Upper lobe of left lung (tissue), 6 donors: ENCODE results near the gene DHRS7C. TPM values are rescaled to one million over a fixed set of nuclear protein-coding genes. Genes with fewer than 3 reads are reported as not detected.

ENCODE experiments used
- ATAC-seq, 2 donors: fragments of 200-7000 bp; cut with Tn5 transposase; one replicate each; pipeline ENCODE4 v1.9.1; 2022; ENCODE audit warnings: mild to moderate bottlenecking in 2 of 2, moderate library complexity in 2 of 2; ENCODE audit not compliant: low FRiP score in 2 of 2
- DNase-seq, 2 donors: peaks; one replicate each; pipeline ENCODE4 v3.0.0-alpha.2; 2019 to 2020
- H3K27ac ChIP-seq, 4 donors: fragments of 200-600 bp; sonication (generic); one replicate each; pipeline ENCODE4 v1.5.1; 2016 to 2019
- H3K27me3 ChIP-seq, 4 donors: fragments of 200-600 bp; sonication (generic); one replicate each; pipeline ENCODE4 v1.5.1; 2017 to 2019
- H3K36me3 ChIP-seq, 4 donors: fragments of 200-600 bp; sonication (generic); one replicate each; pipeline ENCODE4 v1.5.1; 2016 to 2019
- H3K4me1 ChIP-seq, 4 donors: fragments of 200-600 bp; sonication (generic); one replicate each; pipeline ENCODE4 v1.5.1; 2018 to 2019
- H3K4me3 ChIP-seq, 4 donors: fragments of 200-600 bp; sonication (generic); one replicate each; pipeline ENCODE4 v1.5.1; 2017 to 2019; ENCODE audit warnings: mild to moderate bottlenecking in 2 of 4, moderate library complexity in 1 of 4
- H3K9me3 ChIP-seq, 4 donors: fragments of 200-600 bp; sonication (generic); one replicate each; pipeline ENCODE4 v1.5.1; 2018 to 2019
- EP300 ChIP-seq, 4 donors: sonication (generic); formaldehyde crosslinking; IDR thresholded peaks; one replicate each; pipeline ENCODE4 v1.5.1; 2017; ENCODE audit warnings: antibody characterized with exemption in 4 of 4, control low read depth in 2 of 4
- POLR2A ChIP-seq, 4 donors: fragments of 450-650 bp; IDR thresholded peaks; one replicate each; pipeline ENCODE4 v1.5.1; 2016 to 2017; ENCODE audit warnings: antibody characterized with exemption in 4 of 4, mild to moderate bottlenecking in 2 of 4
- POLR2AphosphoS5 ChIP-seq, 2 donors: sonication (generic); formaldehyde crosslinking; IDR thresholded peaks; one replicate each; pipeline ENCODE4 v1.5.1; 2017; ENCODE audit warnings: antibody characterized with exemption in 2 of 2
- WGBS, 2 donors: methylation state at CpG; one replicate each; pipeline ENCODE4 v1.1.5; 2017 to 2018; 5-methylcytosine and 5-hydroxymethylcytosine counted together
- total RNA-seq, 6 donors: library from RNA; depleted of rRNA in 4 of 6; stranded (reverse); fragments of >200 nt in 4 of 6; gene quantifications; one replicate each; pipeline versions ENCODE4 v1.1.0 to v1.2.1, GENCODE V29; 2016 to 2021
- TF ChIP-seq, protein P1 (sequence below), 6 experiments: fragments of 450-650 bp in 4 of 6; fragments of 200-600 bp in 2 of 6; sonication (generic) in 2 of 6; IDR thresholded peaks; one replicate each; pipeline ENCODE4 v1.5.1; 2016 to 2019; ENCODE audit warnings: antibody characterized with exemption in 6 of 6
- donor health status: DM: no; HTN: no; CAD: no; lungs with moderate emphysema.
- donor health status: DM: no; HTN: yes; CAD: no; lungs with severe emphysema.

The DHRS7C gene
- total RNA-seq, 6 donors from 2014 or later, result not detected

- ATAC-seq, result no peak
- Histone ChIP-seq H3K9me3 (no peaks in the 10 kb centered on the region), H3K4me1 (no peaks in the 10 kb centered on the region), H3K36me3 (no peaks in the 10 kb centered on the region), H3K27ac (no peak overlapping the region), H3K27me3 (no peaks in the 10 kb centered on the region), H3K4me3 (no peak overlapping the region)
- DNase-seq, result no peak
- TF ChIP-seq, protein P1, sequence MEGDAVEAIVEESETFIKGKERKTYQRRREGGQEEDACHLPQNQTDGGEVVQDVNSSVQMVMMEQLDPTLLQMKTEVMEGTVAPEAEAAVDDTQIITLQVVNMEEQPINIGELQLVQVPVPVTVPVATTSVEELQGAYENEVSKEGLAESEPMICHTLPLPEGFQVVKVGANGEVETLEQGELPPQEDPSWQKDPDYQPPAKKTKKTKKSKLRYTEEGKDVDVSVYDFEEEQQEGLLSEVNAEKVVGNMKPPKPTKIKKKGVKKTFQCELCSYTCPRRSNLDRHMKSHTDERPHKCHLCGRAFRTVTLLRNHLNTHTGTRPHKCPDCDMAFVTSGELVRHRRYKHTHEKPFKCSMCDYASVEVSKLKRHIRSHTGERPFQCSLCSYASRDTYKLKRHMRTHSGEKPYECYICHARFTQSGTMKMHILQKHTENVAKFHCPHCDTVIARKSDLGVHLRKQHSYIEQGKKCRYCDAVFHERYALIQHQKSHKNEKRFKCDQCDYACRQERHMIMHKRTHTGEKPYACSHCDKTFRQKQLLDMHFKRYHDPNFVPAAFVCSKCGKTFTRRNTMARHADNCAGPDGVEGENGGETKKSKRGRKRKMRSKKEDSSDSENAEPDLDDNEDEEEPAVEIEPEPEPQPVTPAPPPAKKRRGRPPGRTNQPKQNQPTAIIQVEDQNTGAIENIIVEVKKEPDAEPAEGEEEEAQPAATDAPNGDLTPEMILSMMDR (IDR thresholded peaks at IDR 0.05), result no peak
- TF ChIP-seq EP300 (IDR thresholded peaks at IDR 0.05) (no peak), POLR2AphosphoS5 (IDR thresholded peaks at IDR 0.05) (no peak), POLR2A (IDR thresholded peaks at IDR 0.05) (no peak)
- 82 to 83% methylated on average over 1 of the region's 1 CpG for WGBS, 2 donors
Observed at GRCh38 chr17:9760266-9760665, 31.1 kb downstream of the DHRS7C start.

DNA sequence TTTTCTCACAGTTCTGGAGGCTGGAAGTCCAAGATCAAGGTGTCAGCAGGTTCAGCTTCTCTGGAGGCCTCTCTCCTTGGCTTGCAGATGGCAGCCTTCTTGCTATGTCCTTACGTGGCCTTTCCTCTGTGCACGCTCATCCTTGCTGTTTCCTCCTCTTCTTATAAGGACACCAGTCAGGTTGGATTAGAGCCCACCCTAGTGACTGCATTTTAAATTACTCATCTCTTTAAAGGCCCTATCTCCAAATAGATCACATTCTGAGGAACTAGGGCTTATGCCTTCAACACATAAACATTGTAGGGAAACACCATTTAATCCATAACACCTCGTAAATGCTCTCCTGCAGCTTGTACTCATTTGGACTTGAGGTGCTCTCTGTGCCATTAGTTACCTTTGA lies 36.3 kb downstream of the DHRS7C start:
- no peak for ATAC-seq
- 67 to 76% methylated on average over 3 of the region's 3 CpGs for WGBS, 2 donors
- H3K27me3 ChIP-seq, result no peaks in the 10 kb centered on the region
- H3K4me1 ChIP-seq, result no peaks in the 10 kb centered on the region
- no peaks in the 10 kb centered on the region for H3K9me3 ChIP-seq
- TF ChIP-seq POLR2A (IDR thresholded peaks at IDR 0.05) (no peak), POLR2AphosphoS5 (IDR thresholded peaks at IDR 0.05) (no peak), EP300 (IDR thresholded peaks at IDR 0.05) (no peak)
- TF ChIP-seq, protein P1 (IDR thresholded peaks at IDR 0.05), result no peak
- no peaks in the 10 kb centered on the region for H3K36me3 ChIP-seq
- no peak for DNase-seq
- H3K27ac ChIP-seq, result no peak overlapping the region
- H3K4me3 ChIP-seq, result no peak overlapping the region

GRCh38 chr17:9750524-9750923 lies 40.9 kb downstream of the DHRS7C start:
- Histone ChIP-seq H3K4me3 (no peak overlapping the region), H3K27ac (no peak overlapping the region), H3K27me3 (no peaks in the 10 kb centered on the region), H3K36me3 (no peaks in the 10 kb centered on the region), H3K4me1 (no peaks in the 10 kb centered on the region), H3K9me3 (no peaks in the 10 kb centered on the region)
- DNase-seq, result no peak
- TF ChIP-seq EP300 (IDR thresholded peaks at IDR 0.05) (no peak), POLR2A (IDR thresholded peaks at IDR 0.05) (no peak), POLR2AphosphoS5 (IDR thresholded peaks at IDR 0.05) (no peak)
- TF ChIP-seq, protein P1 (IDR thresholded peaks at IDR 0.05), result no peak
- ATAC-seq, result no peak
- 40 to 50% methylated on average over 9 of the region's 9 CpGs for WGBS, 2 donors

GRCh38 chr17:9729735-9730420 lies 61.5 kb downstream of the DHRS7C start:
- no peak for TF ChIP-seq EP300 (IDR thresholded peaks at IDR 0.05)
- TF ChIP-seq POLR2A (IDR thresholded peaks at IDR 0.05), result no peak
- TF ChIP-seq POLR2AphosphoS5 (IDR thresholded peaks at IDR 0.05), result no peak
- TF ChIP-seq, protein P1 (IDR thresholded peaks at IDR 0.05), result no peak
- Histone ChIP-seq H3K9me3 (no peaks in the 10 kb centered on the region), H3K4me1 (no peaks in the 10 kb centered on the region), H3K4me3 (no peak overlapping the region), H3K27me3 (no peaks in the 10 kb centered on the region), H3K36me3 (peaks cover 0 to 7% (median 0%) of the 10 kb centered on the region in 4 donors), H3K27ac (no peak overlapping the region)
- 77 to 82% methylated on average over 11 of the region's 11 CpGs for WGBS, 2 donors
- ATAC-seq (no peak), DNase-seq (no peak)
